HEK293 (cell line): ENCODE data around the gene SPATA6L.

Experiments
- CTCF ChIA-PET: fragments of 350-600 bp; formaldehyde crosslinking; extraction: SDS; loops from one replicate; lab custom pipeline; 2021; ENCODE audit warnings: antibody characterized with exemption; lab: Yijun Ruan, JAX
- POLR2A ChIA-PET: fragments of 300-600 bp; formaldehyde crosslinking; extraction: SDS; loops from one replicate; lab custom pipeline; 2020; ENCODE audit warnings: antibody characterized with exemption, inconsistent platforms; lab: Yijun Ruan, JAX
- H3K27ac ChIP-seq: fragments of 200-500 bp; sonication (Bioruptor generic); 2 replicates; pipeline ENCODE4 v1.5.1; 2014; ENCODE audit warnings: low read depth, low read length, control low read depth, inconsistent platforms; ENCODE audit errors: extremely low read depth
- H3K36me3 ChIP-seq, 2 experiments: fragments of 200-500 bp in 1 of 2; sonication (Bioruptor generic) in 1 of 2; 1 replicate in 1 of 2; 2 replicates in 1 of 2; pipeline ENCODE4 v1.5.1; 2014 to 2017; ENCODE audit warnings: inconsistent platforms in 2 of 2, low read length in 2 of 2; ENCODE audit not compliant: control insufficient read depth in 2 of 2, insufficient read depth in 1 of 2
- H3K4me1 ChIP-seq: fragments of 200-500 bp; sonication (Bioruptor generic); 2 replicates; pipeline ENCODE4 v1.5.1; 2014; ENCODE audit warnings: mild to moderate bottlenecking, low read length, inconsistent platforms; ENCODE audit not compliant: control insufficient read depth, insufficient read depth
- H3K4me3 ChIP-seq: 2 replicates; pipeline ENCODE4 v1.5.1; 2011; ENCODE audit warnings: low read depth, mild to moderate bottlenecking, control low read depth, low read length, moderate library complexity
- H3K9me3 ChIP-seq: fragments of 200-500 bp; sonication (Bioruptor generic); 2 replicates; pipeline ENCODE4 v1.5.1; 2014; ENCODE audit warnings: low read depth, low read length, inconsistent platforms; ENCODE audit not compliant: control insufficient read depth, insufficient read depth
- GLIS1 ChIP-seq: fragments of 450-650 bp; formaldehyde crosslinking; IDR thresholded peaks from 2 replicates; pipeline ENCODE4 v1.5.1; 2016; ENCODE audit warnings: missing biosample characterization, missing genetic modification characterization
- KLF10 ChIP-seq: fragments of 450-650 bp; IDR thresholded peaks from 2 replicates; pipeline ENCODE4 v1.5.1; 2018; ENCODE audit warnings: missing biosample characterization, mild to moderate bottlenecking, missing genetic modification characterization
- PBX3 ChIP-seq: sonication (generic); formaldehyde crosslinking; IDR thresholded peaks from 2 replicates; pipeline ENCODE4 v1.8.1; 2022; ENCODE audit warnings: mild to moderate bottlenecking, moderate library complexity, missing genetic modification reagents
- SCRT2 ChIP-seq: fragments of 450-650 bp; formaldehyde crosslinking; IDR thresholded peaks from 2 replicates; pipeline ENCODE4 v1.5.1; 2016; ENCODE audit warnings: missing biosample characterization, missing genetic modification characterization
- SP7 ChIP-seq: fragments of 450-650 bp; formaldehyde crosslinking; IDR thresholded peaks from 2 replicates; pipeline ENCODE4 v1.5.1; 2016; ENCODE audit warnings: missing biosample characterization, missing genetic modification characterization
- ZBTB1 ChIP-seq: fragments of 450-650 bp; formaldehyde crosslinking; IDR thresholded peaks from 2 replicates; pipeline ENCODE4 v1.5.1; 2016; ENCODE audit warnings: missing biosample characterization, missing genetic modification characterization
- ZBTB21 ChIP-seq: fragments of 450-650 bp; formaldehyde crosslinking; IDR thresholded peaks from 2 replicates; pipeline ENCODE4 v1.5.1; 2017; ENCODE audit warnings: missing biosample characterization, missing genetic modification characterization
- ZBTB49 ChIP-seq: fragments of 450-650 bp; formaldehyde crosslinking; IDR thresholded peaks from 2 replicates; pipeline ENCODE4 v1.5.1; 2016; ENCODE audit warnings: missing biosample characterization, missing genetic modification characterization, low read depth
- ZBTB8A ChIP-seq: fragments of 450-650 bp; formaldehyde crosslinking; IDR thresholded peaks from 2 replicates; pipeline ENCODE4 v1.5.1; 2016; ENCODE audit warnings: missing biosample characterization, missing genetic modification characterization
- ZNF133 ChIP-seq: fragments of 450-650 bp; formaldehyde crosslinking; IDR thresholded peaks from 2 replicates; pipeline ENCODE4 v1.5.1; 2016; ENCODE audit warnings: missing biosample characterization, missing genetic modification characterization
- ZNF140 ChIP-seq: fragments of 450-650 bp; formaldehyde crosslinking; IDR thresholded peaks from 2 replicates; pipeline ENCODE4 v1.5.1; 2016; ENCODE audit warnings: missing biosample characterization, missing genetic modification characterization
- ZNF404 ChIP-seq: fragments of 450-650 bp; formaldehyde crosslinking; IDR thresholded peaks from 2 replicates; pipeline ENCODE4 v1.5.1; 2017; ENCODE audit warnings: missing biosample characterization, missing genetic modification characterization
- ZNF548 ChIP-seq: fragments of 450-650 bp; formaldehyde crosslinking; IDR thresholded peaks from 2 replicates; pipeline ENCODE4 v1.5.1; 2016; ENCODE audit warnings: missing biosample characterization, missing genetic modification characterization
- ZNF626 ChIP-seq: fragments of 450-650 bp; sonication (Bioruptor Pico); formaldehyde crosslinking; IDR thresholded peaks from 2 replicates; pipeline ENCODE4 v1.5.1; 2018; ENCODE audit warnings: missing biosample characterization, missing genetic modification characterization, inconsistent platforms
- TF ChIP-seq, protein P1 (sequence below): fragments of 450-650 bp; IDR thresholded peaks from 2 replicates; pipeline ENCODE4 v1.5.1; 2018; ENCODE audit warnings: missing biosample characterization, mild to moderate bottlenecking, missing genetic modification characterization
- TF ChIP-seq, protein P2 (sequence below): fragments of 450-650 bp; formaldehyde crosslinking; IDR thresholded peaks from 2 replicates; pipeline ENCODE4 v1.5.1; 2017; ENCODE audit warnings: missing biosample characterization, missing genetic modification characterization
- TF ChIP-seq, protein P3 (sequence below): fragments of 450-650 bp; formaldehyde crosslinking; IDR thresholded peaks from 2 replicates; pipeline ENCODE4 v1.5.1; 2017; ENCODE audit warnings: missing biosample characterization, missing genetic modification characterization
- TF ChIP-seq, protein P4 (sequence below): fragments of 450-650 bp; formaldehyde crosslinking; IDR thresholded peaks from 2 replicates; pipeline ENCODE4 v1.5.1; 2016; ENCODE audit warnings: missing biosample characterization, missing genetic modification characterization
- TF ChIP-seq, protein P5 (sequence below): fragments of 450-650 bp; formaldehyde crosslinking; conservative IDR thresholded peaks from 2 replicates; pipeline ENCODE4 v1.5.1; 2016; ENCODE audit warnings: low read depth, missing biosample characterization, missing genetic modification characterization

Gene SPATA6L

DNA sequence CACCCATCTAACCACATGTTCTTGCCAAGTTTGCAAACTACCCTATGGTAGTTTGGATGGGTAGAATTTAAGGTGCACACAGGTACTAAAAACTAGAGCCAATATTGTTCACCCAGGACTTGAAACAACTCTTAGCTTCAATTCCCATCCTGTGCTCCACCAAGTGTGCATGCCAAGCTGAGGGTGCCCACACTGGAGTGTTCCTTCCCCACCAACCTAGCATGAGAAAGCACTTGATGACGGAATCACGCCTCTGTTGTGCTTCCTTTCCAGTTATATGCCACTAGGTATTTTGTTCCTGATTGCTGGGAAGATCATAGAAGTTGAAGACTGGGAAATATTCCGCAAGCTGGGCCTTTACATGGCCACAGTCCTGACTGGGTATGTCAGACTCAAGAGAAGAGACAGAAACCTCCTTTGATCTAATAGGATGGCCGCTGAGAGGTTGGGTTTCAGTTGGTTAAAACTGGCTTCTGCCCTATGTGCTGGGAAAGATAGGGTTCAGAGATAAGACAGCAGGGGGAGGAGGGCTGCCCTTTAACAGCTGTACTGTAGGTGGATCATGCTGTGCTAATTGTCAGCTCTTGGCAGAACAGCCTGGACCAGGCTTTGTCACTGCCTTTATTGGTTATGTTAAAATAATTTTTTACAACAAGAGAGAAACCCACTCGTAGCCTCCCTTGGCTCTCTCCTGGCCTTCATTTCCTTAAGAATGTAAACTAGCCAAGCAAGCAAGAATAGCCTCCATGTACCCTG is 92.5 kb downstream of the SPATA6L start (continued):
- TF ChIP-seq SP7, result 0 out of 2 replicates have a peak, but pooled peaks have one; percentile 26
- TF ChIP-seq, all 188 proteins: peak for 9

- Histone ChIP-seq H3K27ac (no peak overlapping the region), H3K9me3 (no peaks in the 10 kb centered on the region), H3K4me1 (peaks cover 5% of the 10 kb centered on the region; the same call in 1 of the 2 replicates), H3K4me3 (no peak overlapping the region), H3K36me3 (peaks cover 0 to 10% of the 10 kb centered on the region in 2 experiments; a peak in 1 of 3 replicates)
- CTCF ChIA-PET, result interaction anchor here (0.7 to 1.4 kb wide), 4 partner anchors 31 to 1131 kb away, joined by 3 to 4 read pairs (median 3); no protein-coding TSS in a partner anchor
- POLR2A ChIA-PET, result no interaction called here
- no peak for TF ChIP-seq ZNF404
- TF ChIP-seq, protein P1, sequence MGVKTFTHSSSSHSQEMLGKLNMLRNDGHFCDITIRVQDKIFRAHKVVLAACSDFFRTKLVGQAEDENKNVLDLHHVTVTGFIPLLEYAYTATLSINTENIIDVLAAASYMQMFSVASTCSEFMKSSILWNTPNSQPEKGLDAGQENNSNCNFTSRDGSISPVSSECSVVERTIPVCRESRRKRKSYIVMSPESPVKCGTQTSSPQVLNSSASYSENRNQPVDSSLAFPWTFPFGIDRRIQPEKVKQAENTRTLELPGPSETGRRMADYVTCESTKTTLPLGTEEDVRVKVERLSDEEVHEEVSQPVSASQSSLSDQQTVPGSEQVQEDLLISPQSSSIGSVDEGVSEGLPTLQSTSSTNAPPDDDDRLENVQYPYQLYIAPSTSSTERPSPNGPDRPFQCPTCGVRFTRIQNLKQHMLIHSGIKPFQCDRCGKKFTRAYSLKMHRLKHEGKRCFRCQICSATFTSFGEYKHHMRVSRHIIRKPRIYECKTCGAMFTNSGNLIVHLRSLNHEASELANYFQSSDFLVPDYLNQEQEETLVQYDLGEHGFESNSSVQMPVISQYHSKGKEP, result peak; percentile 85
- TF ChIP-seq ZBTB8A (tag by site-specific recombination), result no peak
- TF ChIP-seq, protein P2, sequence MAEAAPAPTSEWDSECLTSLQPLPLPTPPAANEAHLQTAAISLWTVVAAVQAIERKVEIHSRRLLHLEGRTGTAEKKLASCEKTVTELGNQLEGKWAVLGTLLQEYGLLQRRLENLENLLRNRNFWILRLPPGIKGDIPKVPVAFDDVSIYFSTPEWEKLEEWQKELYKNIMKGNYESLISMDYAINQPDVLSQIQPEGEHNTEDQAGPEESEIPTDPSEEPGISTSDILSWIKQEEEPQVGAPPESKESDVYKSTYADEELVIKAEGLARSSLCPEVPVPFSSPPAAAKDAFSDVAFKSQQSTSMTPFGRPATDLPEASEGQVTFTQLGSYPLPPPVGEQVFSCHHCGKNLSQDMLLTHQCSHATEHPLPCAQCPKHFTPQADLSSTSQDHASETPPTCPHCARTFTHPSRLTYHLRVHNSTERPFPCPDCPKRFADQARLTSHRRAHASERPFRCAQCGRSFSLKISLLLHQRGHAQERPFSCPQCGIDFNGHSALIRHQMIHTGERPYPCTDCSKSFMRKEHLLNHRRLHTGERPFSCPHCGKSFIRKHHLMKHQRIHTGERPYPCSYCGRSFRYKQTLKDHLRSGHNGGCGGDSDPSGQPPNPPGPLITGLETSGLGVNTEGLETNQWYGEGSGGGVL (tag by site-specific recombination), result no peak
- no peak for TF ChIP-seq KLF10 (tag by site-specific recombination)
- no peak for TF ChIP-seq ZBTB1 (tag by site-specific recombination)
- TF ChIP-seq, protein P3, sequence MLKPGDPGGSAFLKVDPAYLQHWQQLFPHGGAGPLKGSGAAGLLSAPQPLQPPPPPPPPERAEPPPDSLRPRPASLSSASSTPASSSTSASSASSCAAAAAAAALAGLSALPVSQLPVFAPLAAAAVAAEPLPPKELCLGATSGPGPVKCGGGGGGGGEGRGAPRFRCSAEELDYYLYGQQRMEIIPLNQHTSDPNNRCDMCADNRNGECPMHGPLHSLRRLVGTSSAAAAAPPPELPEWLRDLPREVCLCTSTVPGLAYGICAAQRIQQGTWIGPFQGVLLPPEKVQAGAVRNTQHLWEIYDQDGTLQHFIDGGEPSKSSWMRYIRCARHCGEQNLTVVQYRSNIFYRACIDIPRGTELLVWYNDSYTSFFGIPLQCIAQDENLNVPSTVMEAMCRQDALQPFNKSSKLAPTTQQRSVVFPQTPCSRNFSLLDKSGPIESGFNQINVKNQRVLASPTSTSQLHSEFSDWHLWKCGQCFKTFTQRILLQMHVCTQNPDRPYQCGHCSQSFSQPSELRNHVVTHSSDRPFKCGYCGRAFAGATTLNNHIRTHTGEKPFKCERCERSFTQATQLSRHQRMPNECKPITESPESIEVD (tag by site-specific recombination), result peak; percentile 71
- TF ChIP-seq, protein P4, sequence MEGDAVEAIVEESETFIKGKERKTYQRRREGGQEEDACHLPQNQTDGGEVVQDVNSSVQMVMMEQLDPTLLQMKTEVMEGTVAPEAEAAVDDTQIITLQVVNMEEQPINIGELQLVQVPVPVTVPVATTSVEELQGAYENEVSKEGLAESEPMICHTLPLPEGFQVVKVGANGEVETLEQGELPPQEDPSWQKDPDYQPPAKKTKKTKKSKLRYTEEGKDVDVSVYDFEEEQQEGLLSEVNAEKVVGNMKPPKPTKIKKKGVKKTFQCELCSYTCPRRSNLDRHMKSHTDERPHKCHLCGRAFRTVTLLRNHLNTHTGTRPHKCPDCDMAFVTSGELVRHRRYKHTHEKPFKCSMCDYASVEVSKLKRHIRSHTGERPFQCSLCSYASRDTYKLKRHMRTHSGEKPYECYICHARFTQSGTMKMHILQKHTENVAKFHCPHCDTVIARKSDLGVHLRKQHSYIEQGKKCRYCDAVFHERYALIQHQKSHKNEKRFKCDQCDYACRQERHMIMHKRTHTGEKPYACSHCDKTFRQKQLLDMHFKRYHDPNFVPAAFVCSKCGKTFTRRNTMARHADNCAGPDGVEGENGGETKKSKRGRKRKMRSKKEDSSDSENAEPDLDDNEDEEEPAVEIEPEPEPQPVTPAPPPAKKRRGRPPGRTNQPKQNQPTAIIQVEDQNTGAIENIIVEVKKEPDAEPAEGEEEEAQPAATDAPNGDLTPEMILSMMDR (tag by site-specific recombination), result no peak
- no peak for TF ChIP-seq PBX3 (CRISPR knock-in tag)
- TF ChIP-seq ZBTB49 (tag by site-specific recombination), result 0 out of 2 replicates have a peak, but pooled peaks have one; percentile 21
- no peak for TF ChIP-seq ZNF140
- TF ChIP-seq ZBTB21 (tag by site-specific recombination), result no peak
- TF ChIP-seq, protein P5, sequence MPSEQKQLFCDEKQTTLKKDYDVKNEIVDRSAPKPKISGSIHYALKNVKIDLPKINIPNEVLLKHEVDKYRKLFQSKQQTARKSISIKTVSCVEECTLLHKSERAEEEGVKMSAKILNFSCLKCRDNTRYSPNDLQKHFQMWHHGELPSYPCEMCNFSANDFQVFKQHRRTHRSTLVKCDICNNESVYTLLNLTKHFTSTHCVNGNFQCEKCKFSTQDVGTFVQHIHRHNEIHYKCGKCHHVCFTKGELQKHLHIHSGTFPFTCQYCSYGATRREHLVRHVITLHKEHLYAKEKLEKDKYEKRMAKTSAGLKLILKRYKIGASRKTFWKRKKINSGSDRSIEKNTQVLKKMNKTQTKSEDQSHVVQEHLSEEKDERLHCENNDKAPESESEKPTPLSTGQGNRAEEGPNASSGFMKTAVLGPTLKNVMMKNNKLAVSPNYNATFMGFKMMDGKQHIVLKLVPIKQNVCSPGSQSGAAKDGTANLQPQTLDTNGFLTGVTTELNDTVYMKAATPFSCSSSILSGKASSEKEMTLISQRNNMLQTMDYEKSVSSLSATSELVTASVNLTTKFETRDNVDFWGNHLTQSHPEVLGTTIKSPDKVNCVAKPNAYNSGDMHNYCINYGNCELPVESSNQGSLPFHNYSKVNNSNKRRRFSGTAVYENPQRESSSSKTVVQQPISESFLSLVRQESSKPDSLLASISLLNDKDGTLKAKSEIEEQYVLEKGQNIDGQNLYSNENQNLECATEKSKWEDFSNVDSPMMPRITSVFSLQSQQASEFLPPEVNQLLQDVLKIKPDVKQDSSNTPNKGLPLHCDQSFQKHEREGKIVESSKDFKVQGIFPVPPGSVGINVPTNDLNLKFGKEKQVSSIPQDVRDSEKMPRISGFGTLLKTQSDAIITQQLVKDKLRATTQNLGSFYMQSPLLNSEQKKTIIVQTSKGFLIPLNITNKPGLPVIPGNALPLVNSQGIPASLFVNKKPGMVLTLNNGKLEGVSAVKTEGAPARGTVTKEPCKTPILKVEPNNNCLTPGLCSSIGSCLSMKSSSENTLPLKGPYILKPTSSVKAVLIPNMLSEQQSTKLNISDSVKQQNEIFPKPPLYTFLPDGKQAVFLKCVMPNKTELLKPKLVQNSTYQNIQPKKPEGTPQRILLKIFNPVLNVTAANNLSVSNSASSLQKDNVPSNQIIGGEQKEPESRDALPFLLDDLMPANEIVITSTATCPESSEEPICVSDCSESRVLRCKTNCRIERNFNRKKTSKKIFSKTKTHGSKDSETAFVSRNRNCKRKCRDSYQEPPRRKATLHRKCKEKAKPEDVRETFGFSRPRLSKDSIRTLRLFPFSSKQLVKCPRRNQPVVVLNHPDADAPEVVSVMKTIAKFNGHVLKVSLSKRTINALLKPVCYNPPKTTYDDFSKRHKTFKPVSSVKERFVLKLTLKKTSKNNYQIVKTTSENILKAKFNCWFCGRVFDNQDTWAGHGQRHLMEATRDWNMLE (tag by site-specific recombination), result no peak
- no peak for TF ChIP-seq ZNF626 (tag by site-specific recombination)
- no peak for TF ChIP-seq ZNF548
- no peak for TF ChIP-seq SCRT2
- no peak for TF ChIP-seq ZNF133 (tag by site-specific recombination)
- peak; percentile 39 for TF ChIP-seq GLIS1 (tag by site-specific recombination)
Observed at GRCh38 chr9:4573176-4573575, 93.1 kb downstream of the SPATA6L start.
